Keratinocyte (primary cell): ENCODE results near the gene KRT71. TPM values are rescaled to one million over a fixed set of nuclear protein-coding genes. Genes with fewer than 3 reads are reported as not detected.

Experiments
- DNase-seq: peaks from one replicate; pipeline ENCODE4 v3.0.0-alpha.2; 2011; ENCODE audit warnings: low read depth, missing footprints, low spot score
- FAIRE-seq: peaks from 2 replicates; lab custom pipeline; 2011; peaks lifted over from hg19 to GRCh38; lab: Jason Lieb, UNC
- H2AFZ ChIP-seq: 2 replicates; pipeline ENCODE4 v1.6.0; 2012; ENCODE audit warnings: low read length, control low read depth, inconsistent platforms; ENCODE audit not compliant: control insufficient read depth
- H3K27ac ChIP-seq: 2 replicates; pipeline ENCODE4 v1.5.1; 2011; ENCODE audit warnings: low read length; ENCODE audit not compliant: control insufficient read depth, insufficient read depth
- H3K27me3 ChIP-seq: 3 replicates; pipeline ENCODE4 v1.6.0; 2011; ENCODE audit warnings: low read length; ENCODE audit not compliant: control insufficient read depth, insufficient read depth; ENCODE audit errors: extremely low read depth
- H3K36me3 ChIP-seq, 2 experiments: 2 replicates in 1 of 2; 3 replicates in 1 of 2; pipeline ENCODE4 v1.5.1; 2011; ENCODE audit warnings: low read length in 2 of 2, mild to moderate bottlenecking in 1 of 2; ENCODE audit not compliant: control insufficient read depth in 2 of 2, insufficient read depth in 2 of 2; ENCODE audit errors: extremely low read depth in 1 of 2
- H3K4me1 ChIP-seq: 3 replicates; pipeline ENCODE4 v1.5.1; 2011; ENCODE audit warnings: low read length; ENCODE audit not compliant: control insufficient read depth, insufficient read depth; ENCODE audit errors: extremely low read depth
- H3K4me2 ChIP-seq: 3 replicates; pipeline ENCODE4 v1.6.0; 2011; ENCODE audit warnings: low read depth, low read length; ENCODE audit not compliant: control insufficient read depth, insufficient read depth; ENCODE audit errors: extremely low read depth
- H3K4me3 ChIP-seq, 3 experiments: fragments of 200-600 bp in 1 of 3; sonication (generic) in 1 of 3; 2 replicates in 2 of 3; 3 replicates in 1 of 3; pipeline ENCODE4 v1.5.1; 2011 to 2016; ENCODE audit warnings: low read length in 3 of 3, mild to moderate bottlenecking in 3 of 3, control low read depth in 2 of 3, inconsistent platforms in 1 of 3, low read depth in 1 of 3, mixed read lengths in 1 of 3, mixed run types in 1 of 3, moderate library complexity in 1 of 3; ENCODE audit not compliant: control insufficient read depth in 2 of 3, insufficient read depth in 2 of 3; ENCODE audit errors: extremely low read depth in 1 of 3
- H3K79me2 ChIP-seq: 2 replicates; pipeline ENCODE4 v1.6.0; 2012; ENCODE audit warnings: low read length; ENCODE audit not compliant: control insufficient read depth, insufficient read depth
- H3K9ac ChIP-seq: 3 replicates; pipeline ENCODE4 v1.6.0; 2011; ENCODE audit warnings: low read length; ENCODE audit not compliant: control insufficient read depth, insufficient read depth; ENCODE audit errors: extremely low read depth
- H3K9me1 ChIP-seq: 3 replicates; pipeline ENCODE4 v1.6.0; 2011; ENCODE audit warnings: low read length; ENCODE audit not compliant: control insufficient read depth, insufficient read depth; ENCODE audit errors: extremely low read depth
- H3K9me3 ChIP-seq: 2 replicates; pipeline ENCODE4 v1.5.1; 2012; ENCODE audit warnings: low read depth, low read length; ENCODE audit not compliant: control insufficient read depth
- H4K20me1 ChIP-seq: 3 replicates; pipeline ENCODE4 v1.6.0; 2011; ENCODE audit warnings: low read length; ENCODE audit not compliant: control insufficient read depth, insufficient read depth; ENCODE audit errors: extremely low read depth
- EZH2 ChIP-seq: IDR thresholded peaks from one replicate; pipeline ENCODE4 v1.6.1; 2012; ENCODE audit warnings: inconsistent platforms, mild to moderate bottlenecking, low read length, moderate library complexity
- dilution Hi-C: fragments of 300-500 bp; cut with MboI; formaldehyde crosslinking; loops from one replicate; pipeline ENCODE4 v1.7.0; 2020; ENCODE audit warnings: low sequenced_read_pairs; ENCODE audit not compliant: extremely low pct_ligation_motif_present
- polyA plus RNA-seq, 5 experiments: library from polyadenylated mRNA; depleted of rRNA in 3 of 5; stranded (reverse) in 3 of 5; stranded (forward) in 1 of 5; unstranded in 1 of 5; fragments of >200 nt; gene quantifications; 1 replicate in 1 of 5; 2 replicates in 3 of 5; 3 replicates in 1 of 5; pipeline versions ENCODE4 v1.2.1 to v1.2.3, GENCODE V29; 2011 to 2012; ENCODE audit warnings: missing spikeins in 2 of 5, low read depth in 1 of 5, low replicate concordance in 1 of 5
- TF ChIP-seq, protein P1 (sequence below), 3 experiments: IDR thresholded peaks in 1 of 3; conservative IDR thresholded peaks in 1 of 3; optimal IDR thresholded peaks in 1 of 3; 2 replicates in 2 of 3; 3 replicates in 1 of 3; pipeline versions ENCODE3 to v1.5.1; 2011; ENCODE audit warnings: low read length in 3 of 3, mild to moderate bottlenecking in 3 of 3, moderate library complexity in 2 of 3, control low read depth in 1 of 3, inconsistent platforms in 1 of 3; ENCODE audit not compliant: insufficient read depth in 2 of 3; ENCODE audit errors: extremely low read depth in 1 of 3

KRT71 gene
- polyA plus RNA-seq, 1 donor (not counting 4 experiments of a cell fraction or from before 2014, with no cell fraction given) = not detected

GRCh38 chr12:52590021-52590420 lies 37.1 kb upstream of the KRT71 start:
- Histone ChIP-seq H3K79me2 (no peaks in the 10 kb centered on the region), H3K36me3 (no peaks in the 10 kb centered on the region), H4K20me1 (no peaks in the 10 kb centered on the region), H3K27me3 (peaks cover 7% of the 10 kb centered on the region), H3K9me1 (no peaks in the 10 kb centered on the region), H3K4me3 (no peak overlapping the region), H3K4me1 (no peaks in the 10 kb centered on the region), H3K27ac (no peak overlapping the region), H3K9me3 (no peaks in the 10 kb centered on the region), H3K9ac (no peak overlapping the region), H3K4me2 (no peak overlapping the region), H2AFZ (no peak overlapping the region)
- dilution Hi-C loops = no loop called here
- TF ChIP-seq, protein P1, sequence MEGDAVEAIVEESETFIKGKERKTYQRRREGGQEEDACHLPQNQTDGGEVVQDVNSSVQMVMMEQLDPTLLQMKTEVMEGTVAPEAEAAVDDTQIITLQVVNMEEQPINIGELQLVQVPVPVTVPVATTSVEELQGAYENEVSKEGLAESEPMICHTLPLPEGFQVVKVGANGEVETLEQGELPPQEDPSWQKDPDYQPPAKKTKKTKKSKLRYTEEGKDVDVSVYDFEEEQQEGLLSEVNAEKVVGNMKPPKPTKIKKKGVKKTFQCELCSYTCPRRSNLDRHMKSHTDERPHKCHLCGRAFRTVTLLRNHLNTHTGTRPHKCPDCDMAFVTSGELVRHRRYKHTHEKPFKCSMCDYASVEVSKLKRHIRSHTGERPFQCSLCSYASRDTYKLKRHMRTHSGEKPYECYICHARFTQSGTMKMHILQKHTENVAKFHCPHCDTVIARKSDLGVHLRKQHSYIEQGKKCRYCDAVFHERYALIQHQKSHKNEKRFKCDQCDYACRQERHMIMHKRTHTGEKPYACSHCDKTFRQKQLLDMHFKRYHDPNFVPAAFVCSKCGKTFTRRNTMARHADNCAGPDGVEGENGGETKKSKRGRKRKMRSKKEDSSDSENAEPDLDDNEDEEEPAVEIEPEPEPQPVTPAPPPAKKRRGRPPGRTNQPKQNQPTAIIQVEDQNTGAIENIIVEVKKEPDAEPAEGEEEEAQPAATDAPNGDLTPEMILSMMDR (optimal IDR thresholded peaks at IDR 0.05 in 1 of 3, IDR thresholded peaks at IDR 0.05 in 1 of 3, conservative IDR thresholded peaks at IDR 0.05 in 1 of 3; ENCODE audit: extremely low read depth in 1 of 3, insufficient read depth in 2 of 3, low read length in 3 of 3) = no peak
- TF ChIP-seq EZH2 = no peak
- FAIRE-seq = no peak
- no peak for DNase-seq

DNA sequence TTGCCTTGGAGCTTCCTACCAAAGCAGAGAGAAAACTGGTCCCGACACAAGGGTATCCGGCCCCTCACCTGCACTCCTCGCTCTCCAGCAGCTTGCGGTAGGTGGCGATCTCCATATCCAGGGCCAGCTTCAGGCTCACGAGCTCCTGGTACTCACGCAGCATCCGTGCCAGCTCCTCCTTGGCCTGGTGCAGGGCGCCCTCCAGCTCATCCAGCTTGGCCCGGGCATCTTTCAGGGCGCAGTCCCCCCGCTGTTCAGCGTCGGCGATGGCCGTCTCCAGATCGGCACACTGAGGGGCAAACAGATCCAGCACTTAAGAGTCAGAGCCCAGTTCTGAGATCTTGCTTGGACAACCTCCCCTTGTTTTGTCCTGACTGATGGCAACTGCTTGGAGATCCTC lies 34.6 kb upstream of the KRT71 start:
- Histone ChIP-seq H3K9me3 (no peaks in the 10 kb centered on the region), H3K79me2 (no peaks in the 10 kb centered on the region), H2AFZ (no peak overlapping the region), H3K4me1 (peaks cover 8% of the 10 kb centered on the region), H3K9ac (no peak overlapping the region), H4K20me1 (no peaks in the 10 kb centered on the region), H3K4me3 (no peak overlapping the region), H3K27me3 (peaks cover 1% of the 10 kb centered on the region), H3K4me2 (no peak overlapping the region), H3K36me3 (no peaks in the 10 kb centered on the region), H3K27ac (no peak overlapping the region), H3K9me1 (no peaks in the 10 kb centered on the region)
- DNase-seq (no peak), FAIRE-seq (no peak)
- TF ChIP-seq EZH2 = no peak
- TF ChIP-seq, protein P1 (optimal IDR thresholded peaks at IDR 0.05 in 1 of 3, IDR thresholded peaks at IDR 0.05 in 1 of 3, conservative IDR thresholded peaks at IDR 0.05 in 1 of 3; ENCODE audit: extremely low read depth in 1 of 3, insufficient read depth in 2 of 3, low read length in 3 of 3) = no peak
- dilution Hi-C loops = no loop called here
